Stimulated activated CD4-positive, alpha-beta T cell treated with anti-CD3 and anti-CD28 coated beads, Interleukin-4, amount 100 ng/mL, for 24 hours (primary cell): ENCODE results near the gene SLC3A2.
A peak's percentile ranks its signal among the peaks of the same experiment; 100 is the strongest.
"Not testable (repeated sequence)": the region's sequence is repeated elsewhere in the genome, so short reads cannot be mapped to it uniquely, and the experiment has no call there.

Experiments used
- DNase-seq: peaks from one replicate; pipeline ENCODE4 v3.0.0-alpha.2; 2020

The SLC3A2 gene

DNA sequence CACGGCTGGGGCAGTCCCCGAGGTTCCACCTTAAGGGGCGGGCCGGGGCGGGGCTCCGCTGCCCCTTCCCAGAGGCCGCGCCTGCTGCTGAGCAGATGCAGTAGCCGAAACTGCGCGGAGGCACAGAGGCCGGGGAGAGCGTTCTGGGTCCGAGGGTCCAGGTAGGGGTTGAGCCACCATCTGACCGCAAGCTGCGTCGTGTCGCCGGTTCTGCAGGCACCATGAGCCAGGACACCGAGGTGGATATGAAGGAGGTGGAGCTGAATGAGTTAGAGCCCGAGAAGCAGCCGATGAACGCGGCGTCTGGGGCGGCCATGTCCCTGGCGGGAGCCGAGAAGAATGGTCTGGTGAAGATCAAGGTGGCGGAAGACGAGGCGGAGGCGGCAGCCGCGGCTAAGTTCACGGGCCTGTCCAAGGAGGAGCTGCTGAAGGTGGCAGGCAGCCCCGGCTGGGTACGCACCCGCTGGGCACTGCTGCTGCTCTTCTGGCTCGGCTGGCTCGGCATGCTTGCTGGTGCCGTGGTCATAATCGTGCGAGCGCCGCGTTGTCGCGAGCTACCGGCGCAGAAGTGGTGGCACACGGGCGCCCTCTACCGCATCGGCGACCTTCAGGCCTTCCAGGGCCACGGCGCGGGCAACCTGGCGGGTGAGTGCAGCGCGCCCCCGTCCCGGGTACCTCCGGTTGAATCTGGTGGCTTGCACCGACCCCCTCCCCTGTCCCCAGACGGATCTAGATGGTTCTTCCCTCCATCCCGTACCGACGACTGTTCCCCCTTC, at the start of gene SLC3A2:
Gene SLC3A2 (plus strand): TSS at position 94 of the 776 bp plus-strand sequence. CDS start 128 bp downstream, at position 222.
- DNase-seq: peak; percentile 86

DNA sequence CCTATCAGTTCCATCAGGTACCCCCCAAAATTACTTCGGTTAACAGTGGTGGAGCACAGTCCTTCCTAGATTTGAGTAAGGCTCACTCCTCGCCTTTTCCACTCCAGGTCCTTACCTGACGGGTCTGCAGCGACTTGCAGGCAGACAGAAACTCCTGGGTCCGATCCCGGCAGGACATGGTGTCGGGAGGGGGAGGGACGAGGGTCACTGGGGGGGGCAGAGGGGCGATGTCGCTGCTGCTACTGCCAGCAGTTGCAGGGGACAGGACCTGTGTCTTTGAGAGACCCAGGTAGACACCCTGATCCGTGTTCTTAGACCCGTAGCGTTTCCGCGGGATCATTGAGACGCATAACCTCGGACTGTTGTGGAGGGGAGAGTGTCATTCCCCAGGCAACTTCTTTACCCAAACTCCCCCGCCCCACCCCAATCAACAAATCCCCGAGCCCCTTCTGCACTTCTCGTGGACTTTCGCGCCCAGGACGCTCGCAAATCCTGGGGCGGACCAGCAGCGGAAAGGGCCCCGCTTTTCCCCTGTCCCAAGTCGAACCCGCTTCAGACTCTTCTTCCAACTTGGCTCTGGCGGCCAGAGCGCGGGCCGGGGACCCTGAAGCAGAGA, 49.7 kb upstream of the SLC3A2 start:
- DNase-seq: no peak

DNA sequence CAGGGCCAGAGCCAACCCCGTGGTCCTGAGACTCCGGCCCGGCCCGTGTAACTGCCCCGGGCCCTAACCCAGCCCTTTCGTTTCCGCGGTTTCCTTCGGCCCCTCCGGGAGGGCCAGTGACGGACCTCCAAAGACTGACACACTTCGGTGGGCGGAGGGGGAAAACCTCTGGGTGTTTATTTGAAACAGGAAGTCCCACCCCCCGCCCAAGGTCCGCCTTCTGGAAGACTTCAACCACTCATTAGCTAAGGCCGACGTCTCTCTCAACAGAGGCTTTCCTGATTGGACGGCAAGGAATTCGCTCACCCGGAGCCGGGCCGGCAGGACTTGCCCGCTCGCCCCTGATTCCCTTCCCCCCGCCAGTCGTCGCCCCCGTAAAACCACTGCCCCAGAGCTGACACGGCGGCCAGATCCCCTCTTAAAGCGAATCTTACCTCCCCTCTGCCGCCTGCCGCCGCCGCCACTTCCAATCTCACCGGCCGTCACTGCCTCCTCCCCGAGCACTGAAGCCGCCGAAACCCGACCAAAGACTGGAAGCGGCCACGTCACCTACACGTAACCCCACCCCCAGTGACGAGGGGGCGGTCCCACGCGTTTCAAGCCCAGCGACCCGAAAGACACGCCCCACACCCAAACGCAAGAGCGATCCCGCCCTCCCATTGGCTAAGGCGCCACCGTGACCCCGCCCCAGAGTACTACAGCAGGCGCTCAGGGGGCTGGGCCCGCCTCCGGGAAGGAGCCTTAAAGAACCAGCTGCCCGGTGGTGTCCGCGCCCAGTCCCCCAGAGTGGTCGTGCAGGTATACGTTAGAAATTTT, 49.0 kb upstream of the SLC3A2 start, which contains the start of gene STX5:
Gene STX5 (minus strand): TSS at position 532 of the 816 bp plus-strand sequence. CDS start 808 bp downstream, outside the sequence.
- DNase-seq: peak; percentile 100

DNA sequence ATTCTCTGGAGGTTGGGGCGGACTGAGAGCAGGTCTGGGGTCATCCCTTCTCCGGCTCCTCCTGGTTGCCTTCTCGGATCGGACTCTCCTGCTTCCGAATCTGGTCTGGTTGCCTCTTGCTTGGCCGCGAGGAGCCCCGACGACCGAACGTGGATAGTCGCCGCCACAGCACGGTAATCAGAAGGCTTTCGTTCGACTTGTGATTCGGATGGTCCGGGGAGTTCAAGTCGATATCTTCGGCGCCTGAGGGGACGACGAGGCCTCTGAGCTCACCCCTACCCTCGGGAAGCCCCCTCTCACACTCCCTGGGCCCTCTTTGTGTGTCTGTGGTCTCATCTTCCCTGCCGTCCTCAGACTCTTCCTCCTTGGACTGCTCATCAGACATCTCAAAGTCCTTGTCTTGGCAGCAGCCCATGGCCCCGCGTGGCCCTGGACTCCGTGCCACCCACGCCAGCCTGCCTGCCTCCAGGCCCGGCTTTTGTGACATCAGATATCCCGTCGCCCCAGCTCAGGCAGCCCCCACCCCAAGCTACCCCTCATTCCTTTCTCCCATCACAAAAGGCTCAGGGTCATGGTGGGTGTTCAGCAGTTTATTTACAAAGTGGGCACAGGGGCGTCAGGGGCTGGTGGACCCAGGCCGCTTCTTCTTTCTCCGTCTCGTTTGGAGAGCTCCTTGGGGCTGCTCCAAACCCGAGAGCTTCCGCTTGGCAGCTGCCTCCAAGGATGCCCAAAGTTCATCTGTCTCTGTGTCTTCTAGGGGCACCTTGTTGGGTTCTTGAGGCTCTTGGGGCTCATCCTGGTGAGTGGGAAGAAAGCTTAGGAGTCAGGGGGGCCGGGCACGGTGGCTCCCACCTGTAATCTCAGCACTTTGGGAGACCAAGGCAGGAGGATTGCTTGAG, 48.1 kb upstream of the SLC3A2 start, which contains the start of gene TEX54:
Gene TEX54 (minus strand): TSS at position 506 of the 899 bp plus-strand sequence.
- no peak for DNase-seq

DNA sequence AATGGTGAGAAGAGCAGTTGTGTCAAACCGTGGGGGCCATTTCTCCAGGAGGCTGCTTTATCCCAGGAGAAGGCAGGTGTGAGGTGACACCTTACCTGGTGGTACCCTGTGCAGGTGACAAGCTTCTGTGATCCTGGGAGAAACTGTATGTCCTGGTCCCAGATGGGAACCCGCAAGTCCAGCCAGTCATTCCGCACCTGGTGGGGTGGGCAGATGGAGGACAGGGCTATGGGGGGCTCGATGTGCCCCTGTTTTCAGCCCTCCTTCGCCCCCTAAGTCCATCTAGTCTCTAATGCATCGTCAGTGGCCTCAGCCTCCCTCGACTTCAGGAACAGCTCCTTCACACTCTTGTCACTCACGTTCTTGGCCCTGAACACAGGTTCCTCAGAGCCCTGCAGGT, 45.4 kb upstream of the SLC3A2 start:
- DNase-seq: no peak

DNA sequence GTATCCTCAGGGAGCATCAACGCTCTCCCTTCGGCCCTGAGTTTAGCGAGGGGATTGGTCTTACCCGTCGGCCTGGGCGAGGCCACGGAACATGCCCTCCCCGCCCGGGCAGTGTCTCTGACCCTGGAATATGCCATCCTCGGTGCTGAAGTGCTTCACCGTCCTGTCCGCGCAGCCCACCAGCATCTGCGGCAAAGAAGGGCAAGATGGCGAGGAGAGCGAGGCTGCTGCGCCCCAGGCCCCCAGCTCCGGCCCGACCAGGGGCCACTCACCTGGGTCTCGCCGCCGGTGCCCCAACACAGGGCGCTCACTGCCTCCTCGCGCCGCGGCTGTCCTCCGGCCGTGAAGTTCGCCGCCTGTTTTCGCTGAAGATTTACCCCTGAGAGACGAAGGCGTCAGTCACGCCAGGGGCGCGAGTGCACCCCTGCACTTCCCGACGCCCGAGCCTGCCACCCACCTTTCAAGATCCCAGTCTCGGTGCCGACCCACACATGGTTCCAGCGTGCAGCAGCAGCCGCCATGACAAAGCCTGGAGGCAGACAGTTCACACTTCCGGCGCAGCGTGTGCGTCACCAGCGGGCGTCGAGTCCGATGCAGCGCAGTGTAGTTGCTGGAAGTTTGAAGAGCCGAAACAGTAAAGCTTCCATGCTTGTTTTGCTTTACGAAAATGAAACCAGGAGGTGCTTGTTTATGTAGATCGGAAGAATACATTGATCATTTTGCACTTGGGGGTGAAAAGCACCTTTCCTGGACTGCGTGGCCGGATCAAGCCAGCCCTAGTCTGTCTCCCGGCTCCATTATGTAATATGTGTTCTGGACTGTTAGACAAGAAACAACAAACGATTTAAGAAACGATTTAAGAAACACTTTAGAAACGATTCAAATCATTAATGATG, 41.4 kb upstream of the SLC3A2 start, which contains the start of gene WDR74:
Gene WDR74 (minus strand): TSS at position 541 of the 896 bp plus-strand sequence. CDS start 20 bp downstream, at position 521.
- DNase-seq: peak; percentile 92

DNA sequence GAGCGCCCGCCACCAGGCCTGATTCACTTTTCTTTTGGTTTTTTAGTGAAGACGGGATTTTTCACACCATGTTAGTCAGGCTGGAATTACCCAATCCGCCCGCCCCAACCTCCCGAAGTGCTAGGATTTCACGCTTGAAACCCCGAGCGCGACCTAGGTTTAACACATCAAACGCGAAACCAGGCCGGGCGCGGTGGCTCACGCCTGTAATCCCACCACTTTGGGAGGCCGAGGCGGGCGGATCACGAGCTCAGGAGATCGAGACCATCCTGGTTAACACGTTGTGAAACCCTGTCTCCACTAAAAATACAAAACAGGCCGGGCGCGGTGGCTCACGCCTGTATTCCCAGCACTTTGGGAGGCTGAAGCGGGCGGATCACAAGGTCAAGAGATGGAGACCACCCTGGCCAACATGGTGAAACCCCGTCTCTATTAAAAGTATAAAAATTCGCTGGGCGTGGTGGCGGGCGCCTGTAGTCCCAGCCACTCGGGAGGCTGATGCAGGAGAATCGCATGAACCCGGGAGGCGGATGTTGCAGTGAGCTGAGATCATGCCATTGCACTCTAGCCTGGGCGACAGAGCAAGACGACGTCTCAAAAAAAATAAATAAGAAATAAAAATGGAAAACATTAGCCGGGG, 39.9 kb upstream of the SLC3A2 start:
- peak; percentile 92 for DNase-seq

DNA sequence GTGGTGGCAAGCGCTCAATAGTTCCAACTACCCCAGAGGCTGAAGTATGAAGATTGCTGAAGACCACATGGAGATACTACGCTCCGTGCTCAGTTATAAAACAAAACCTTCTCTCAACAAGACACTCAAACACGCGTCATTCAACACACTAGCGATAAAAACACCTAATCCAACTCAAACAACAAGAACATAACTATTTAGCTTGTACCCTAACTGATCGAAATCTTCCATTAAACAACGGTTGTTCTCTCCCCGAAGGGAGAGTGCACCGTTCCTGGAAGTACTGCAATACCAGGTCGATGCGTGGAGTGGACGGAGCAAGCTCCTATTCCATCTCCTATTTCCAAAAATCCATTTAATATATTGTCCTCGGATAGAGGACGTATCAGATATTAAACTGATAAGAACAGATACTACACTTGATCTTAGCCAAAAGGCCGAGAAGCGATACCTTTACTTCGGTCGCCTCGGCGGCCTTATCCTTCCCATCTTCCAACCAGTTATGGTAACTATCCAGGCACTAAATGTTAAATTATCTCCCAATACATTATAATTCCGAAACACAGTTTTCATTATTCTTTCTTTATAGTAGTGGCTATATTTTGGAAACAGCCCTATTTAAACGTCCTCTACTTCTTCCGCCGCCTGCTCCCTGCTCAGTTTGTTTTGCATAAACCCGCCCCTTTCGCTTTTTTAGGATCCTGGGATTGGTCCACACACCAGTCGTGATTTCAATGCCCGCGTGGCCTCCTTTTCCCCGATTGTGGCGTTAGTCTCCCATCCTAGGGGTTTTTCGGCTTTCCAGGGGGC, 39.1 kb upstream of the SLC3A2 start:
- peak; percentile 88 for DNase-seq

DNA sequence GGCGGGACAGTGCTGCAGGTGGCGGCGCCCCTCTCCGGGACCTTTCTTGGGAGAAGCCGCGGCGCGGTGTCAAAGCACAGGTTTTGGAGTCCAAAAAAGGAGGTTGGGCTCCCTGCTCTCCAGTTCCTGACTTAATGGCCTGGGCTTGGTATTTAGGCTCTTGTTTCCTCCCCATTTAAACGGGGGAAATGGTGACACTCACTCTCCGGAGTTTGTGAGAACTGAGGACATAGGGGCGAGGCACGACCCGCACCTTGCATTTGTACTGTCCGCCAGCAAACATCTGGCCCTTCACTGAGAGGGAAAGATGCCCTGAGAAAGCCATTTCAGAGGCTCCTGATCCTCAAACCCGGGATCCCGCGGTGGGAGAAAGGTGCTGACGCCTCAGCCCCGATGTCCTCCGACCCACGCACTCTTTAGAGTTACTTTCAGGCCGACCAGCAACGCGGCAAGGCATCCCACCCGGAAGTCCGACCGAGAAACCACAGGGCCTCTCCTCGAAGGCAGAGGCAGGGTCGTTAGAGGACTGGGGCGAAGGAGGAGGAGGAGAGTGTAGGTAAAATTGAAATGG, 38.4 kb upstream of the SLC3A2 start:
- DNase-seq: peak; percentile 37

DNA sequence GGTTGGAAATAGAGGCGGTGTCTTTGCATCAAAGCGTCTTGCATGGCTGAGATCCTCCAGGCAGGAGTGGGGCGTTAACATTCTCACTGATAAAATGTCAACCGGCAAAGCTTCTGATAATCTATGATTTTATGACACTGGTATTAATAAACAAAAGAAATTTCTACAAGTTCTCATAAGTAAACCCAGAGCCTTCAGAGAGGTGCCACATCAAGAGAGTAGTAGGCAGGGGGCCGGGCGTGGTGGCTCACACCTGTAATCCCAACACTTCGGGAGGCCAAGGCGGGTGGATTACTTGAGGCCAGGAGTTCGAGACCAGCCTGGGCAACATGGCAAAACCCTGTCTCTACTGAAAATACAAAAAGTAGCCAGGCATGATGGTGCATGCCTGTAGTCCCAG, 37.8 kb upstream of the SLC3A2 start:
- DNase-seq: not testable (repeated sequence)

DNA sequence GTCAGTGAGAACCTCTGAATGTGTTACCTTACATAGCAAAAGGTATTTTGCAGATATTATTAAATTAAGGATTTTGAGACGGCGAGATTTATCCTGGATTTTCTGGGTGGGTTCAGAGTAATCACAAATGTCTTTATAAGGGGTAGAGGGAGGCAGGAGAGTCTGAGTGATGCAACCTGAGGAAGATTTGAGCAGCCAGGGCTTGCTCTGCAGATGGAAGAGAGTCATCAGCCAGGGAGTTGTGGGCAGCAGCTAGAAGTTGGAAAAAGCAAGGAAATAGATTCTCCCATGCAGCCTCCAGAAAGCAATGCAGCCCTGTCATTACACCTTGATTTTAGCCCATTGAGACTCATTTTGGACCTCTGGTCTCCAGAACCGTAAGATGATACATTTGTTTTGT, 37.2 kb upstream of the SLC3A2 start:
- DNase-seq: no peak

DNA sequence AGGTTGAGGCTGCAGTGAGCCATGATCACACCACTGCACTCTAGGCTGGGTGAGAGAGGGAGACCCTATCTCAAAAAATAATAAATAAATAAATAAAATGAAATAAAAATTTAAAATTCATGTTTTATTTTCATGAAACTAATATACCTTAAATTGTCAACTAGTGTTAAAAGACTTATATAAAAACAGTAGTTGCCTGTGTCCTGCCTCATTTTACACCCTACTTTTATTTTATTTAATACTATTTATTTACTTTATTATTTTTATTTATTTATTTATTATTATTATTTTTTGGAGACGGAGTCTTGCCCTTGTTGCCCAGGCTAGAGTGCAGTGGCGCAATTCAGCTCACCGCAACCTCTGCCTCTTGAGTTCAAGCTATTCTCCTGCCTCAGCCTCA, 36.5 kb upstream of the SLC3A2 start:
- DNase-seq: no peak

DNA sequence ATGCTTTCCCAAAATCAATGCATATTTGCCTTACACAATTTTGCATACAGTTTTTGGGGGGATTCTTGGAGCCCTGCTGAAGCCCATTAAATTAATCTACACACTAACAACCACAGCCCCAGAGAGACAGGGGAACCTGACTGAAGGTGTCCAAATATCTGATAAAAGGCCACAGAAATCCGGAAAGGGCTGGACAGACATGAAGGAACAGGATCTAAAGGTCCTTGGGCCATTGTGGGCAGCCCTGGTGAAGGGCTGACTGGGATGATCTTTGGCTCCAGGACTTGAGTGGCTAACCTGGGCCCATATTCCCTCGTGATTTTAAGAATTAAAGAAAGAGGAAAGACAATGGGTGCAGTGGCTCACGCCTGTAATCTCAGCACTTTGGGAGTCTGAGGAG, 34.5 kb upstream of the SLC3A2 start:
- no peak for DNase-seq

DNA sequence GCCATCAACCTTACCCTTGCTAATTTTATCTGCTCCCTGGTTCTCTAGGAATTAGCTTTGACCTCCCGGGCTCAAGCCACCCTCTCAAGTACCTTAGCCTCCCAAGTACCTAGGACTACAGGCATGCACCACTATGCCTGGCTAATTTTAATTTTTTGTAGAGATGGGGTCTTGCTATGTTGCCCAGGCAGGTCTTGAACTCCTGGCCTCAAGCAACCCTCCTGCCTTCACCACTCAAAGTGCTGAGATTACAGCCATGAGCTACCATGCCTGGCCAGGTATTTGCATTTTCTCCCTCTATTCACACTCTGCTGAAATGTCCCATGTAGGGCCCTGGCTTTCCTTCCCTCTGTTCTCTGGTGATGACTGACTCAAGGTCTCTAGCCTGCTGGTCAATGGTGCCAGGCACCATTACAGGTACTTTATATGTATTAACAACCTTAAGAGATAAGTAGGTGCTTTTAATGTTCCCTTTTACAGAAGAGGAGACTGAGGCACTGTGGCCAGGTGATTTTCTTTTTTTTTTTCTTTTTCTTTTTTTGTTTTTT, 32.9 kb upstream of the SLC3A2 start:
- no peak for DNase-seq

DNA sequence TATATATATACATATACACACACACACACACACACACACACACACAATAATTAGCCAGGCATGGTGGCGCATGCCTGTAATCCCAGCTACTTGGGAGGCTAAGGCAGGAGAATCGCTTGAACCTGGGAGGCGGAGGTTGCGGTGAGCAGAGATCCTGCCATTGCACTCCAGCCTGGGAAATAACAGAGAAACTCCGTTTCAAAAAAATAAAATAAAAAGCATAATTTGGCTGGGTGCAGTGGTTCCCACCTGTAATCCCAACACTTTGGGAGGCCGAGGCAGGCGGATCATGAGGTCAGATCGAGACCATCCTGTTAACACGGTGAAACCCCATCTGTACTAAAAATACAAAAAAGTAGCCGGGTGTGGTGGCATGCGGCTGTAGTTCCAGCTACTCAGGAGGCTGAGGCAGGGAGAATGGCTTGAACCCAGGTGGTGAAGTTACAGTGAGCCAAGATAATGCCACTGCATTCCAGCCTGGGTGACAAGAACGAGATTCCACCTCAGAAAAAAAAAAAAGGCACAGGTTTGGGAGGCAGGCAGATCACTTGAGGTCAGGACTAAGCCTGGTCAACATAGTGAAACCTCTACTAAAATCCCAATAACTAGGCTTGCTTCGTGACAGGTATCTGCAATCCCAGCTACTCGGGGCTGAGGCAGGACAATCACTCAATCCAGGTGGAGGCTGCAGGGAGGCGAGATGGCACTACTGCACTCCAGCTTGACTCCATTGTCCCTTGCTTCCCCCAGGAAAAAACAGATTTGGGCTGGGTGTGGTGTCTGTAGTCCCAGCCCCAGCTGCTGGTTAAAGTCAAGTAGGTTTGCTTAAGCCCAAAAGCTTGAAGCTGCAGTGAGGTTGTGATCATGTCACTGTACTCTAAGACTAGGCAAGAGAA, 29.5 kb upstream of the SLC3A2 start:
- DNase-seq: peak; percentile 38

DNA sequence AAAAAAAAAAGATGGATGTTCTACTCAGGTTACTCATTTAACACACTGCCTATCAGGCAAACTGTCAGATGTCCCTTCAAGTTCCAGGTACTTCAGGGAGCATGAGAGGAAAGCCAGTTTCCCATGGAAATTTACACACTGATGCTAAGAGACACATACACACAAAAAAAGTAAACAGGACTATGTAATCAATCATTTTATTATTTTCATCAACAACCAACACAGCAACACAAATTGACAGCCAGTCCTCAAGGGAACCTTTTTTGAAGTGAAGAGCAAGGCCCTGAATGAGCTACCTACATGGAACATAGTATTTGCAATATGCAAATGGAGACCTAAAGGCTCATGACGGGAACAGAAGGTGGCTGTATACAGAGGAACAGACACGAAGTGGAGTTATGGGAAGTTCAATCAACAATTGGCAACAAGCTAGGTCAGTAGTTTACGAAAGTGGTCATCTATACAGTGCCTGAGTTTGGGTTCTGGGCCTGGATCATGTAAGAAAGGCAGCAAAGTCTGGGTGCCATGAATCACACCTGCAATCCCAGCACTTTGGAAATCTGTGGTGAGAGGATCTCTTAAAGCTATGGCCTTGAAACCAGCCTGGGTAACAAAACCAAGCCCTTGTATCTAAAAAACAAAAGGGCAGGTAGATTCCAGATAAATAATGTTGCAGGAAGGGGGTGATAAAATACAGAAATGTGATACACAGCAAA, 28.7 kb upstream of the SLC3A2 start:
- DNase-seq: no peak

DNA sequence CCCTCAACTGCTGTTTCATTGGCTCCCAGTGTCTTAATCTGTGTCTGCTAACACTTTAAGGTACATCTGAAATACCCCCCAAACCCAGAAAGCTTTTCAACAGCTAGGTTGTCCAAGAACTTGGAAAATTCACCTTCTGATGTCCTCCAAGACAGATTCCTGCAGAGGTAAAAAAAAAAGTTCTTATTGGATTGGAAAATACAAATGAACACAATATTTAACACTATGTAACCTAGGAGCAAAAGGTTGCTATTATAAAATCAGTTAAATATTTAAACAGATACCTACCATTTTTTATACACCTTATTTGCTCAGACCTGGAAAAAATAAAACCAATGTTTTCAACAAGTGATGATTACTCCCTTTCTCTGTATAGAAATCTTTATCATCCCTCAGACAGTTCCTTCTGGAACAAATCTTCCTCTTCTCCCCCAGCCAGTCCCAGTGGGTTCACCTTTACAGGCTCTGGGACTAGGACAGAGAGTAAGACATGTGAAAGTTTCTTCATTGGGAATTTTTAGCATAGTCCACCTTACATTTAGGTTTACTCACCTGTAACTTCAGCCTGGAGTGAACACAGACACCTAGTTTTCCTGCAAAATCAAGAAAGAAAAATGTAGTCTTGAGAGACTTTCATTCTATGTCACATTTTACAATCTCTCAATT, 28.0 kb upstream of the SLC3A2 start:
- DNase-seq: no peak
